Calu3 (cell line): ENCODE results near the gene PTPN18. TPM values are rescaled to one million over a fixed set of nuclear protein-coding genes. Genes with fewer than 3 reads are reported as not detected.

Source experiments
- BruUV-seq: library from RNA; stranded (reverse); fragments of 400-500 nt; replicated peaks from 2 replicates; lab custom pipeline; 2021; lab: Mats Ljungman, UMichigan
- CTCF ChIA-PET: fragments of 300-600 bp; sonication (Branson Sonifier 250); formaldehyde crosslinking; loops from one replicate; lab custom pipeline; 2022; ENCODE audit warnings: antibody characterized with exemption; lab: Charles Lee
- DNase-seq: peaks from one replicate; pipeline ENCODE4 v3.0.0; 2022
- H3K27ac Mint-ChIP-seq: one replicate; pipeline ENCODE4 v1.8.0; 2022; ENCODE audit warnings: mixed read lengths; ENCODE audit not compliant: unreplicated experiment
- H3K27me3 Mint-ChIP-seq: one replicate; pipeline ENCODE4 v1.8.0; 2022; ENCODE audit warnings: mixed read lengths; ENCODE audit not compliant: unreplicated experiment
- H3K36me3 Mint-ChIP-seq: one replicate; pipeline ENCODE4 v1.8.0; 2022; ENCODE audit warnings: mild to moderate bottlenecking, moderate library complexity, mixed read lengths; ENCODE audit not compliant: insufficient read depth, unreplicated experiment
- H3K4me1 Mint-ChIP-seq: one replicate; pipeline ENCODE4 v1.8.0; 2022; ENCODE audit warnings: mild to moderate bottlenecking, low read depth, mixed read lengths; ENCODE audit not compliant: unreplicated experiment
- H3K4me3 Mint-ChIP-seq: one replicate; pipeline ENCODE4 v1.8.0; 2022; ENCODE audit warnings: mild to moderate bottlenecking, low read depth, moderate library complexity, mixed read lengths; ENCODE audit not compliant: unreplicated experiment
- H3K9me3 Mint-ChIP-seq: one replicate; pipeline ENCODE4 v1.8.0; 2022; ENCODE audit warnings: low read depth, mixed read lengths; ENCODE audit not compliant: unreplicated experiment
- CTCF ChIP-seq: fragments of 200-600 bp; IDR thresholded peaks from one replicate; pipeline ENCODE4 v1.8.0; 2022; ENCODE audit warnings: antibody characterized with exemption; ENCODE audit not compliant: unreplicated experiment
- intact Hi-C: fragments of 100-400 bp; cut with micrococcal nuclease; formaldehyde crosslinking; loops from one replicate; pipeline ENCODE4 v1.10.0; 2022; ENCODE audit not compliant: unreplicated experiment
- total RNA-seq: library from RNA; stranded (reverse); gene quantifications from 2 replicates; pipeline ENCODE4 v1.2.3, GENCODE V29; 2022

The PTPN18 gene
- total RNA-seq, 1 experiment from 2014 or later = 66.0 TPM

- intact Hi-C loops = no loop called here
- TF ChIP-seq CTCF = no peak
- Mint-ChIP-seq H3K4me3 (no peak overlapping the region), H3K4me1 (peaks cover 9% of the 10 kb centered on the region), H3K27ac (no peak overlapping the region), H3K9me3 (no peaks in the 10 kb centered on the region), H3K36me3 (peaks cover 21% of the 10 kb centered on the region), H3K27me3 (no peaks in the 10 kb centered on the region)
- DNase-seq = no peak
- CTCF ChIA-PET = no interaction called here
- no TSS peak for BruUV-seq
These were observed 3.6 kb downstream of the PTPN18 start for GRCh38 chr2:130359466-130359865.

GRCh38 chr2:130363479-130363878 is 7.6 kb downstream of the PTPN18 start:
- CTCF ChIA-PET = no interaction called here

GRCh38 chr2:130365075-130365474 is 9.2 kb downstream of the PTPN18 start:
- BruUV-seq = no TSS peak
- Mint-ChIP-seq H3K4me1 (no peaks in the 10 kb centered on the region), H3K9me3 (no peaks in the 10 kb centered on the region), H3K4me3 (no peak overlapping the region), H3K27ac (no peak overlapping the region), H3K36me3 (no peaks in the 10 kb centered on the region), H3K27me3 (no peaks in the 10 kb centered on the region)
- CTCF ChIA-PET = no interaction called here
- no peak for TF ChIP-seq CTCF
- DNase-seq = no peak
- intact Hi-C loops = no loop called here

More at GRCh38 chr2:130363479-130363878, 7.6 kb downstream of the PTPN18 start:
- no peaks in the 10 kb centered on the region for H3K4me1 Mint-ChIP-seq
- no TSS peak for BruUV-seq
- no peak overlapping the region for H3K4me3 Mint-ChIP-seq
- no peak overlapping the region for H3K27ac Mint-ChIP-seq
- intact Hi-C loops = no loop called here
- no peaks in the 10 kb centered on the region for H3K9me3 Mint-ChIP-seq
- H3K36me3 Mint-ChIP-seq = no peaks in the 10 kb centered on the region
- no peak for DNase-seq
- no peaks in the 10 kb centered on the region for H3K27me3 Mint-ChIP-seq
- TF ChIP-seq CTCF = no peak

GRCh38 chr2:130365963-130366362 is 10.1 kb downstream of the PTPN18 start:
- intact Hi-C loops = no loop called here
- H3K4me1 Mint-ChIP-seq = peaks cover 3% of the 10 kb centered on the region
- CTCF ChIA-PET = no interaction called here
- BruUV-seq = no TSS peak
- no peak overlapping the region for H3K27ac Mint-ChIP-seq
- DNase-seq = no peak
- TF ChIP-seq CTCF = no peak
- peaks cover 4% of the 10 kb centered on the region for H3K36me3 Mint-ChIP-seq
- H3K4me3 Mint-ChIP-seq = no peak overlapping the region
- no peaks in the 10 kb centered on the region for H3K9me3 Mint-ChIP-seq
- H3K27me3 Mint-ChIP-seq = no peaks in the 10 kb centered on the region
